GM23338 (cell line): ENCODE measurements around the gene LDLRAD3. TPM values are rescaled to one million over a fixed set of nuclear protein-coding genes. Genes with fewer than 3 reads are reported as not detected.
A peak's percentile ranks its signal among the peaks of the same experiment; 100 is the strongest.

Experiments used
- ATAC-seq: fragments of 200-7000 bp; cut with Tn5 transposase; 3 replicates; pipeline ENCODE4 v1.9.1; 2020
- DNase-seq: peaks from one replicate; pipeline ENCODE4 v3.0.0-alpha.2; 2015; ENCODE audit warnings: low spot score
- H2AFZ ChIP-seq: fragments of 200-600 bp; sonication (generic); 2 replicates; pipeline ENCODE4 v1.8.0; 2016; ENCODE audit warnings: antibody characterized with exemption, mild to moderate bottlenecking, moderate library complexity
- H3F3A ChIP-seq: fragments of 200-600 bp; sonication (generic); replicated peaks from 2 replicates; pipeline ENCODE4 v1.8.0; 2017; ENCODE audit warnings: antibody characterized with exemption, mixed run types, low read depth
- H3K27ac ChIP-seq: fragments of 200-600 bp; sonication (generic); 2 replicates; pipeline ENCODE4 v1.6.1; 2016; ENCODE audit warnings: low read depth
- H3K27me3 ChIP-seq: fragments of 200-600 bp; sonication (generic); 2 replicates; pipeline ENCODE4 v1.8.0; 2016; ENCODE audit warnings: mild to moderate bottlenecking, mixed run types, moderate library complexity; ENCODE audit not compliant: insufficient read depth
- H3K36me3 ChIP-seq: fragments of 200-600 bp; sonication (generic); 2 replicates; pipeline ENCODE4 v1.8.0; 2016; ENCODE audit warnings: mild to moderate bottlenecking; ENCODE audit not compliant: insufficient read depth
- H3K4me1 ChIP-seq: fragments of 200-600 bp; sonication (generic); 2 replicates; pipeline ENCODE4 v1.8.0; 2016; ENCODE audit warnings: mild to moderate bottlenecking, moderate library complexity; ENCODE audit not compliant: insufficient read depth
- H3K4me2 ChIP-seq: fragments of 200-600 bp; sonication (generic); 2 replicates; pipeline ENCODE4 v1.7.1; 2017; ENCODE audit warnings: mixed run types
- H3K4me3 ChIP-seq: fragments of 200-600 bp; sonication (generic); 2 replicates; pipeline ENCODE4 v1.6.1; 2016; ENCODE audit warnings: mixed run types
- H3K79me2 ChIP-seq: fragments of 200-600 bp; sonication (generic); replicated peaks from 2 replicates; pipeline ENCODE4 v1.8.0; 2017; ENCODE audit warnings: mild to moderate bottlenecking; ENCODE audit not compliant: insufficient read depth
- H3K9me2 ChIP-seq: fragments of 200-600 bp; sonication (generic); 2 replicates; pipeline ENCODE4 v1.8.0; 2017; ENCODE audit not compliant: insufficient read depth
- H4K20me1 ChIP-seq: fragments of 200-600 bp; sonication (generic); replicated peaks from 2 replicates; pipeline ENCODE4 v1.8.0; 2017; ENCODE audit warnings: mild to moderate bottlenecking; ENCODE audit not compliant: insufficient read depth
- H3K27ac Mint-ChIP-seq: 2 replicates; pipeline ENCODE4 v1.8.0; 2020; ENCODE audit warnings: inconsistent platforms, mild to moderate bottlenecking, moderate library complexity, mixed read lengths
- H3K27me3 Mint-ChIP-seq: 3 replicates; pipeline ENCODE4 v1.8.0; 2022; ENCODE audit warnings: low read depth, mild to moderate bottlenecking, moderate library complexity, mixed read lengths, inconsistent platforms; ENCODE audit not compliant: insufficient read depth, poor library complexity
- H3K36me3 Mint-ChIP-seq: 3 replicates; pipeline ENCODE4 v1.8.0; 2021; ENCODE audit warnings: low read depth, mild to moderate bottlenecking, inconsistent platforms, moderate library complexity, mixed read lengths
- H3K4me1 Mint-ChIP-seq: 3 replicates; pipeline ENCODE4 v1.8.0; 2020; ENCODE audit warnings: mild to moderate bottlenecking, inconsistent platforms, mixed read lengths
- H3K4me3 Mint-ChIP-seq: 3 replicates; pipeline ENCODE4 v1.8.0; 2021; ENCODE audit warnings: moderate library complexity, mild to moderate bottlenecking, inconsistent platforms, mixed read lengths
- H3K9me3 Mint-ChIP-seq: 3 replicates; pipeline ENCODE4 v1.8.0; 2020; ENCODE audit warnings: moderate library complexity, mild to moderate bottlenecking, inconsistent platforms, mixed read lengths
- CREB1 ChIP-seq: fragments of 250-450 bp; sonication (Bioruptor Pico); IDR thresholded peaks from 2 replicates; pipeline ENCODE4 v1.5.0; 2020; ENCODE audit warnings: low read depth, mild to moderate bottlenecking, moderate library complexity
- CTCF ChIP-seq, 2 experiments: fragments of 200-600 bp in 1 of 2; sonication (generic) in 1 of 2; conservative IDR thresholded peaks; 2 replicates each; pipeline versions ENCODE4 v1.5.1 to v1.6.1; 2016 to 2017; ENCODE audit warnings: antibody characterized with exemption in 2 of 2, low read depth in 2 of 2, mild to moderate bottlenecking in 2 of 2, moderate library complexity in 1 of 2
- ETS1 ChIP-seq: IDR thresholded peaks from 2 replicates; pipeline ENCODE4 v1.6.1; 2016; ENCODE audit warnings: antibody characterized with exemption
- EZH2 ChIP-seq: fragments of 200-600 bp; sonication (generic); IDR thresholded peaks from one replicate; pipeline ENCODE4 v1.8.0; 2017; ENCODE audit warnings: antibody characterized with exemption, mild to moderate bottlenecking, low read depth; ENCODE audit not compliant: unreplicated experiment
- JUNB ChIP-seq: IDR thresholded peaks from one replicate; pipeline ENCODE4 v1.6.1; 2016; ENCODE audit warnings: antibody characterized with exemption; ENCODE audit not compliant: unreplicated experiment
- NANOG ChIP-seq: IDR thresholded peaks from 2 replicates; pipeline ENCODE4 v1.6.1; 2016; ENCODE audit warnings: antibody characterized with exemption, borderline replicate concordance
- POLR2AphosphoS5 ChIP-seq: IDR thresholded peaks from 2 replicates; pipeline ENCODE4 v1.6.1; 2016; ENCODE audit warnings: antibody characterized with exemption, low read depth
- STAT1 ChIP-seq: IDR thresholded peaks from one replicate; pipeline ENCODE4 v1.6.1; 2016; ENCODE audit warnings: antibody characterized with exemption; ENCODE audit not compliant: unreplicated experiment
- ZNF114 ChIP-seq: fragments of 250-450 bp; sonication (Bioruptor Pico); IDR thresholded peaks from 2 replicates; pipeline ENCODE4 v1.5.0; 2020; ENCODE audit warnings: mild to moderate bottlenecking, moderate library complexity
- ZNF331 ChIP-seq: fragments of 250-450 bp; sonication (Bioruptor Pico); IDR thresholded peaks from 2 replicates; pipeline ENCODE4 v1.5.0; 2020; ENCODE audit warnings: low read depth, mild to moderate bottlenecking, moderate library complexity
- ZNF462 ChIP-seq: fragments of 250-450 bp; sonication (Bioruptor Pico); IDR thresholded peaks from 2 replicates; pipeline ENCODE4 v1.5.0; 2020; ENCODE audit warnings: mild to moderate bottlenecking, moderate library complexity
- polyA plus RNA-seq: library from polyadenylated mRNA; unstranded; fragments of >200 nt; fragmentation: Nextera tagmentation; extraction: Ambion mirVana; gene quantifications from 2 replicates; pipeline ENCODE4 v1.2.1, GENCODE V29; 2016
- total RNA-seq: library from RNA; depleted of rRNA; stranded (reverse); fragments of >200 nt; shearing (Covaris generic); gene quantifications from 2 replicates; pipeline ENCODE4 v1.2.3, GENCODE V29; 2014
- TF ChIP-seq, protein P1 (sequence below): IDR thresholded peaks from one replicate; pipeline ENCODE4 v1.6.1; 2018; ENCODE audit warnings: antibody characterized with exemption; ENCODE audit not compliant: unreplicated experiment

LDLRAD3 gene
- total and polyA plus RNA-seq, 2 experiments from 2014 or later = 8.5 to 19.4 TPM

- 0 out of 2 replicates have a peak, but pooled peaks cover 4% of the 10 kb centered on the region for H4K20me1 ChIP-seq
- peaks cover 24% of the 10 kb centered on the region for H3K4me1 Mint-ChIP-seq
- H3K4me1 ChIP-seq = peaks cover 17% of the 10 kb centered on the region
- H3K79me2 ChIP-seq = peaks cover 25% of the 10 kb centered on the region
- H3K27ac ChIP-seq = no peak overlapping the region
- DNase-seq (no peak), ATAC-seq (no peak)
- no peak overlapping the region for H3K4me3 Mint-ChIP-seq
- H3K9me3 Mint-ChIP-seq = no peaks in the 10 kb centered on the region; the same call in 2 of the 3 replicates
- no peak overlapping the region for H2AFZ ChIP-seq
- TF ChIP-seq ZNF114 (CRISPR knock-in tag) (no peak), ZNF462 (CRISPR knock-in tag) (no peak), ETS1 (no peak), POLR2AphosphoS5 (no peak), JUNB (no peak), STAT1 (no peak), ZNF331 (CRISPR knock-in tag) (no peak), CREB1 (no peak), CTCF (conservative IDR thresholded peaks at IDR 0.05; ENCODE audit: low read depth in 2 of 2) (no peak), NANOG (no peak), EZH2 (no peak)
- TF ChIP-seq, protein P1, sequence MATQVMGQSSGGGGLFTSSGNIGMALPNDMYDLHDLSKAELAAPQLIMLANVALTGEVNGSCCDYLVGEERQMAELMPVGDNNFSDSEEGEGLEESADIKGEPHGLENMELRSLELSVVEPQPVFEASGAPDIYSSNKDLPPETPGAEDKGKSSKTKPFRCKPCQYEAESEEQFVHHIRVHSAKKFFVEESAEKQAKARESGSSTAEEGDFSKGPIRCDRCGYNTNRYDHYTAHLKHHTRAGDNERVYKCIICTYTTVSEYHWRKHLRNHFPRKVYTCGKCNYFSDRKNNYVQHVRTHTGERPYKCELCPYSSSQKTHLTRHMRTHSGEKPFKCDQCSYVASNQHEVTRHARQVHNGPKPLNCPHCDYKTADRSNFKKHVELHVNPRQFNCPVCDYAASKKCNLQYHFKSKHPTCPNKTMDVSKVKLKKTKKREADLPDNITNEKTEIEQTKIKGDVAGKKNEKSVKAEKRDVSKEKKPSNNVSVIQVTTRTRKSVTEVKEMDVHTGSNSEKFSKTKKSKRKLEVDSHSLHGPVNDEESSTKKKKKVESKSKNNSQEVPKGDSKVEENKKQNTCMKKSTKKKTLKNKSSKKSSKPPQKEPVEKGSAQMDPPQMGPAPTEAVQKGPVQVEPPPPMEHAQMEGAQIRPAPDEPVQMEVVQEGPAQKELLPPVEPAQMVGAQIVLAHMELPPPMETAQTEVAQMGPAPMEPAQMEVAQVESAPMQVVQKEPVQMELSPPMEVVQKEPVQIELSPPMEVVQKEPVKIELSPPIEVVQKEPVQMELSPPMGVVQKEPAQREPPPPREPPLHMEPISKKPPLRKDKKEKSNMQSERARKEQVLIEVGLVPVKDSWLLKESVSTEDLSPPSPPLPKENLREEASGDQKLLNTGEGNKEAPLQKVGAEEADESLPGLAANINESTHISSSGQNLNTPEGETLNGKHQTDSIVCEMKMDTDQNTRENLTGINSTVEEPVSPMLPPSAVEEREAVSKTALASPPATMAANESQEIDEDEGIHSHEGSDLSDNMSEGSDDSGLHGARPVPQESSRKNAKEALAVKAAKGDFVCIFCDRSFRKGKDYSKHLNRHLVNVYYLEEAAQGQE = no peak
- H3K27me3 ChIP-seq = no peaks in the 10 kb centered on the region
- H3F3A ChIP-seq = no peaks in the 10 kb centered on the region
- no peak overlapping the region for H3K4me3 ChIP-seq
- 0 out of 2 replicates have a peak overlapping the region, but pooled peaks have one; percentile 67 for H3K27ac Mint-ChIP-seq
- H3K4me2 ChIP-seq = no peak overlapping the region
- no peaks in the 10 kb centered on the region for H3K27me3 Mint-ChIP-seq
- no peaks in the 10 kb centered on the region for H3K36me3 ChIP-seq
- peaks cover 2% of the 10 kb centered on the region; the same call in 1 of the 3 replicates for H3K36me3 Mint-ChIP-seq
- H3K9me2 ChIP-seq = 0 out of 2 replicates have a peak, but pooled peaks cover 3% of the 10 kb centered on the region
Measured at GRCh38 chr11:36038541-36038940, 94.7 kb downstream of the LDLRAD3 start.
